ENCODE measurements around the gene RPS8.

RPS8 gene

DNA sequence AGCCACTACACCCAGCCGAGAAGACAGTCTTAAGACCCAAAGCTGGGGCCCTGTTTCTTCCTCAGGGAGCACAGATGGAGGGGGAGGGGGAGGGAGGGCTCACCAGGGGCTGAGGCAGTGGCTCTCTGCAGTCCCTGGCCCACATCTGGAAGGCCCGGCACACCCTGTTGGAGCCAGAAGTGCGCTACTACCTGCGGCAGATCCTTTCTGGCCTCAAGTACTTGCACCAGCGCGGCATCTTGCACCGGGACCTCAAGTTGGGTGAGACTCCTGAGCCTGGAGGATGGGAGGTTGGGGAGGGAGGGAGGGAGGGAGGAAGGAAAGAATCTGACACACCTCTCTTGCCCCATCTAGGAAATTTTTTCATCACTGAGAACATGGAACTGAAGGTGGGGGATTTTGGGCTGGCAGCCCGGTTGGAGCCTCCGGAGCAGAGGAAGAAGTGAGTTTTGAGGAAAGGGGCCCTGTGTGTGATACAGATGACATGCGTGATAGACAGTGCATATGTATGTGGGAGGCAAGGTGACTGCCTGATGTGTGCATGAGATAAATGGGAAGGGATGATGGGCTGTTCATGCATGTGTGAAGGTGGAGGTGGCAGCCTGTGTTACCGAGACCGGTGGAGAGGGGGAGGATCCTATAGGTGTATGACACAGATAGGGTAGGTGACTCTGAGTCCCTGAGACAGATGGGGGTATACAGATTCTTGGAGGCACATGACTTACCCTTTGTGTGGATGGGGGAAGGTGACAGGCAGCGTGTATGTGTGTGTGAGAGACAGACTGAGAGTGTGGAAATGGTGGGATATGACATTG lies 26.4 kb downstream of the RPS8 start:
- ChIA-PET CTCF (interaction anchor here (1.6 to 1.9 kb wide), 2 partner anchors 11 kb away, joined by 11 to 17 read pairs; no protein-coding TSS in a partner anchor), POLR2A (interaction anchor here (0.9 to 4.2 kb wide), 9 partner anchors 7 to 210 kb away, joined by 3 to 78 read pairs (median 13); partner anchors contain the start of genes BTBD19, HECTD3, RNU5D-1 and RPS8)
- peak overlapping the region; percentile 86 for H3K4me3 ChIP-seq (ENCODE audit: low read depth, low read length)

GRCh38 chr1:44802306-44803061 lies 27.1 kb downstream of the RPS8 start:
- peak overlapping the region; percentile 86 for H3K4me3 ChIP-seq (ENCODE audit: low read depth, low read length)
- CTCF ChIA-PET, result no interaction called here
- POLR2A ChIA-PET, result interaction anchor here (0.9 to 4.2 kb wide), 4 partner anchors 11 to 208 kb away, joined by 3 to 78 read pairs (median 4); partner anchors contain the start of gene RNU5D-1
- TF ChIP-seq CTCF (IDR thresholded peaks at IDR 0.05; ENCODE audit: insufficient read depth, low read length, missing control alignments), result no peak
- DNase-seq (ENCODE audit: low read depth, low spot score), result no peak

More for the DNA sequence above, 26.4 kb downstream of the RPS8 start:
- no peak for DNase-seq (ENCODE audit: low read depth, low spot score)
- no peak for TF ChIP-seq CTCF (IDR thresholded peaks at IDR 0.05; ENCODE audit: insufficient read depth, low read length, missing control alignments)

- TF ChIP-seq CTCF (IDR thresholded peaks at IDR 0.05; ENCODE audit: insufficient read depth, low read length, missing control alignments), result no peak
- no peak for DNase-seq (ENCODE audit: low read depth, low spot score)
- CTCF ChIA-PET, result no interaction called here
- no peak overlapping the region; the same call in 1 of the 2 replicates for H3K4me3 ChIP-seq (ENCODE audit: low read depth, low read length)
- POLR2A ChIA-PET, result interaction anchor here (1.0 to 4.2 kb wide), 3 partner anchors 10 to 72 kb away, joined by 3 to 78 read pairs (median 4); partner anchors contain the start of gene RNU5D-1
Observed at GRCh38 chr1:44803062-44803311, 27.6 kb downstream of the RPS8 start.

- no peak for TF ChIP-seq CTCF (IDR thresholded peaks at IDR 0.05; ENCODE audit: insufficient read depth, low read length, missing control alignments)
- ChIA-PET POLR2A (interaction anchor here (1.0 to 4.2 kb wide), 2 partner anchors 10 to 17 kb away, joined by 4 to 78 read pairs; no protein-coding TSS in a partner anchor), CTCF (no interaction called here)
- no peak overlapping the region for H3K4me3 ChIP-seq (ENCODE audit: low read depth, low read length)
- DNase-seq (ENCODE audit: low read depth, low spot score), result no peak
Observed at GRCh38 chr1:44803312-44804095, 28.2 kb downstream of the RPS8 start.

- ChIA-PET CTCF (interaction anchor here (0.6 kb wide), 1 partner anchor 25 kb away, joined by 3 read pairs; no protein-coding TSS in a partner anchor), POLR2A (interaction anchor here (4.9 kb wide), 1 partner anchor 13 kb away, joined by 63 read pairs; no protein-coding TSS in a partner anchor)
- no peak overlapping the region for H3K4me3 ChIP-seq (ENCODE audit: low read depth, low read length)
- TF ChIP-seq CTCF (IDR thresholded peaks at IDR 0.05; ENCODE audit: insufficient read depth, low read length, missing control alignments), result no peak
- DNase-seq (ENCODE audit: low read depth, low spot score), result no peak
Observed at GRCh38 chr1:44805311-44806024, 30.1 kb downstream of the RPS8 start.

All from AG04449 (cell line).